Measurements from ENCODE around the gene PACRG.

- TF ChIP-seq, protein P1, sequence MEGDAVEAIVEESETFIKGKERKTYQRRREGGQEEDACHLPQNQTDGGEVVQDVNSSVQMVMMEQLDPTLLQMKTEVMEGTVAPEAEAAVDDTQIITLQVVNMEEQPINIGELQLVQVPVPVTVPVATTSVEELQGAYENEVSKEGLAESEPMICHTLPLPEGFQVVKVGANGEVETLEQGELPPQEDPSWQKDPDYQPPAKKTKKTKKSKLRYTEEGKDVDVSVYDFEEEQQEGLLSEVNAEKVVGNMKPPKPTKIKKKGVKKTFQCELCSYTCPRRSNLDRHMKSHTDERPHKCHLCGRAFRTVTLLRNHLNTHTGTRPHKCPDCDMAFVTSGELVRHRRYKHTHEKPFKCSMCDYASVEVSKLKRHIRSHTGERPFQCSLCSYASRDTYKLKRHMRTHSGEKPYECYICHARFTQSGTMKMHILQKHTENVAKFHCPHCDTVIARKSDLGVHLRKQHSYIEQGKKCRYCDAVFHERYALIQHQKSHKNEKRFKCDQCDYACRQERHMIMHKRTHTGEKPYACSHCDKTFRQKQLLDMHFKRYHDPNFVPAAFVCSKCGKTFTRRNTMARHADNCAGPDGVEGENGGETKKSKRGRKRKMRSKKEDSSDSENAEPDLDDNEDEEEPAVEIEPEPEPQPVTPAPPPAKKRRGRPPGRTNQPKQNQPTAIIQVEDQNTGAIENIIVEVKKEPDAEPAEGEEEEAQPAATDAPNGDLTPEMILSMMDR (IDR thresholded peaks at IDR 0.05): no peak
- no peak for TF ChIP-seq MAX (IDR thresholded peaks at IDR 0.05)
- TF ChIP-seq EP300 (IDR thresholded peaks at IDR 0.05): no peak
- no peak for TF ChIP-seq POLR2A (IDR thresholded peaks at IDR 0.05; ENCODE audit: low read length)
- TF ChIP-seq CEBPB (IDR thresholded peaks at IDR 0.05): no peak
- TF ChIP-seq REST (IDR thresholded peaks at IDR 0.05): no peak
- TF ChIP-seq SMC3 (IDR thresholded peaks at IDR 0.05): no peak
- TF ChIP-seq PHF8 (IDR thresholded peaks at IDR 0.05; ENCODE audit: borderline replicate concordance, low read depth): no peak
- TF ChIP-seq USF2 (IDR thresholded peaks at IDR 0.05): no peak
- no peak for TF ChIP-seq ESRRA (IDR thresholded peaks at IDR 0.05; ENCODE audit: borderline replicate concordance, low read length)
- no peak for TF ChIP-seq TP53 (CRISPR knock-in tag; IDR thresholded peaks at IDR 0.05)
- no peak for TF ChIP-seq MAFK (IDR thresholded peaks at IDR 0.05; ENCODE audit: partially characterized antibody)
Measured at GRCh38 chr6:163188746-163189145, 461.0 kb downstream of the PACRG start.
